K562 (cell line): Measurements from ENCODE around the gene SCT. TPM values are rescaled to one million over a fixed set of nuclear protein-coding genes. Genes with fewer than 3 reads are reported as not detected.

ENCODE experiments used
- ATAC-seq: fragments of 200-7000 bp; cut with Tn5 transposase; 3 replicates; pipeline ENCODE4 v1.9.1; 2020; ENCODE audit warnings: moderate library complexity
- BruUV-seq: library from RNA; stranded (reverse); fragments of 400-500 nt; replicated peaks from 2 replicates; lab custom pipeline; 2021; lab: Mats Ljungman, UMichigan
- CTCF ChIA-PET: fragments of 300-600 bp; formaldehyde crosslinking; extraction: SDS; loops from one replicate; lab custom pipeline; 2021; ENCODE audit warnings: low intra/inter-chr PET ratio; lab: Yijun Ruan, JAX
- POLR2A ChIA-PET: fragments of 300-600, 350-650 bp; sonication (Branson Sonifier 250); formaldehyde crosslinking; extraction: SDS; loops from one replicate; lab custom pipeline; 2021; ENCODE audit warnings: antibody characterized with exemption, inconsistent platforms; lab: Yijun Ruan, JAX
- DNase-seq, 4 experiments: peaks; one replicate each; pipeline versions ENCODE4 v3.0.0 to v3.0.0-alpha.2; 2011 to 2018; ENCODE audit warnings: low spot score in 3 of 4, mixed read lengths in 3 of 4; ENCODE audit errors: extremely low read depth in 1 of 4
- FAIRE-seq: peaks from 2 replicates; lab custom pipeline; 2011; peaks lifted over from hg19 to GRCh38; lab: Jason Lieb, UNC
- H2AFZ ChIP-seq: 2 replicates; pipeline ENCODE4 v1.6.0; 2011; ENCODE audit warnings: low read depth, low read length, control low read depth, inconsistent platforms
- H3K27ac ChIP-seq: fragments of 200-600 bp; 3 replicates; pipeline ENCODE4 v1.8.0; 2011; ENCODE audit warnings: low read depth, mild to moderate bottlenecking, control low read depth, inconsistent platforms, low read length, moderate library complexity, mixed read lengths; ENCODE audit errors: extremely low read depth
- H3K27me3 ChIP-seq, 2 experiments: fragments of 300-600 bp in 1 of 2; 2 replicates in 1 of 2; 3 replicates in 1 of 2; pipeline versions ENCODE4 v1.6.0 to v1.8.0; 2011; ENCODE audit warnings: inconsistent platforms in 2 of 2, low read length in 2 of 2, mild to moderate bottlenecking in 1 of 2, mixed read lengths in 1 of 2, moderate library complexity in 1 of 2; ENCODE audit not compliant: control insufficient read depth in 2 of 2, insufficient read depth in 2 of 2
- H3K36me3 ChIP-seq: fragments of 300-600 bp; 3 replicates; pipeline ENCODE4 v1.8.0; 2011; ENCODE audit warnings: mild to moderate bottlenecking, low read length, inconsistent platforms; ENCODE audit not compliant: control insufficient read depth, insufficient read depth
- H3K4me1 ChIP-seq, 2 experiments: fragments of 200-600 bp in 1 of 2; replicated peaks in 1 of 2; 2 replicates in 1 of 2; 3 replicates in 1 of 2; pipeline versions ENCODE4 v1.5.1 to v1.8.0; 2011; ENCODE audit warnings: inconsistent platforms in 2 of 2, low read length in 2 of 2, mild to moderate bottlenecking in 1 of 2, mixed read lengths in 1 of 2, moderate library complexity in 1 of 2; ENCODE audit not compliant: control insufficient read depth in 2 of 2, insufficient read depth in 2 of 2
- H3K4me2 ChIP-seq: 2 replicates; pipeline ENCODE4 v1.6.1; 2011; ENCODE audit warnings: low read length, control low read depth, inconsistent platforms, mixed read lengths; ENCODE audit not compliant: insufficient read depth
- H3K4me3 ChIP-seq: fragments of 200-600 bp; sonication (generic), shearing (Covaris generic); 2 replicates; pipeline ENCODE4 v1.5.1; 2016; ENCODE audit warnings: control low read depth, inconsistent platforms
- H3K79me2 ChIP-seq: fragments of 200-600 bp; 3 replicates; pipeline ENCODE4 v1.8.0; 2011; ENCODE audit warnings: low read length, inconsistent platforms; ENCODE audit not compliant: control insufficient read depth, insufficient read depth
- H3K9ac ChIP-seq, 2 experiments: 2 replicates each; pipeline versions ENCODE4 v1.6.0 to v1.6.1; 2011; ENCODE audit warnings: low read depth in 2 of 2, low read length in 2 of 2, control low read depth in 1 of 2, inconsistent platforms in 1 of 2, mild to moderate bottlenecking in 1 of 2, mixed read lengths in 1 of 2; ENCODE audit not compliant: insufficient read depth in 1 of 2
- H3K9me1 ChIP-seq: one replicate; pipeline ENCODE4 v1.6.0; 2011; ENCODE audit warnings: inconsistent platforms, mild to moderate bottlenecking, low read length, moderate library complexity; ENCODE audit not compliant: control insufficient read depth, insufficient read depth
- H3K9me3 ChIP-seq: replicated peaks from 2 replicates; pipeline ENCODE4 v1.5.1; 2011; ENCODE audit warnings: low read depth, low read length, inconsistent platforms; ENCODE audit not compliant: control insufficient read depth, insufficient read depth
- H4K20me1 ChIP-seq: replicated peaks from 2 replicates; pipeline ENCODE4 v1.6.1; 2011; ENCODE audit warnings: low read length, inconsistent platforms, mixed read lengths; ENCODE audit not compliant: control insufficient read depth, insufficient read depth
- CAMTA2 ChIP-seq: fragments of 250-450 bp; sonication (Bioruptor Pico); conservative IDR thresholded peaks from 2 replicates; pipeline ENCODE4 v1.5.1; 2022
- PHF8 ChIP-seq: fragments of 200-600 bp; sonication (generic); IDR thresholded peaks from 2 replicates; pipeline ENCODE4 v1.6.1; 2012; ENCODE audit warnings: mixed run types, mild to moderate bottlenecking, inconsistent platforms, low read length, moderate library complexity, borderline replicate concordance
- POLR2G ChIP-seq: fragments of 200-400 bp; formaldehyde crosslinking; IDR thresholded peaks from 2 replicates; pipeline ENCODE4 v1.6.1; 2017; ENCODE audit warnings: low read depth, mild to moderate bottlenecking, antibody characterized with exemption, low read length, moderate library complexity
- RBM22 ChIP-seq: fragments of 200-400 bp; formaldehyde crosslinking; IDR thresholded peaks from 2 replicates; pipeline ENCODE4 v1.6.1; 2018; ENCODE audit warnings: low read length, low read depth; ENCODE audit not compliant: poor library complexity, severe bottlenecking
- WGBS: fragments of 100-300 bp; shearing (Covaris generic); methylation state at CpG from one replicate; pipeline ENCODE4 v1.1.6; 2016; ENCODE audit warnings: low coverage, mixed read lengths; ENCODE audit not compliant: insufficient coverage; ENCODE audit errors: missing lambda C conversion rate; 5-methylcytosine and 5-hydroxymethylcytosine counted together
- in situ Hi-C: fragments of 300-500 bp; cut with MboI; formaldehyde crosslinking; loops from 4 replicates; pipeline ENCODE4 v1.15.0; 2018; ENCODE audit warnings: inconsistent platforms, mixed read lengths
- intact Hi-C: fragments of 100-400 bp; cut with micrococcal nuclease; formaldehyde crosslinking; loops from 2 replicates; pipeline ENCODE4 v1.14.2; 2022
- polyA plus RNA-seq, 8 experiments: library from polyadenylated mRNA; depleted of rRNA in 4 of 8; stranded (reverse) in 5 of 8; unstranded in 3 of 8; fragments of >200 nt; fragmentation: Nextera tagmentation in 2 of 8; fragmentation: Illumina TruSeq in 1 of 8; extraction: Ambion mirVana in 2 of 8; extraction: Trizol in 1 of 8; gene quantifications; 2 replicates each; pipeline versions ENCODE4 v1.2.1 to v1.2.3, GENCODE V29; 2011 to 2014; ENCODE audit warnings: inconsistent platforms in 1 of 8, missing spikeins in 1 of 8
- total RNA-seq, 7 experiments: library from RNA; depleted of rRNA in 6 of 7; stranded (reverse); fragments of >200 nt in 6 of 7; fragmentation: Illumina TruSeq in 2 of 7; extraction: Trizol in 2 of 7; gene quantifications; 2 replicates each; pipeline versions ENCODE4 v1.2.1 to v1.2.3, GENCODE V29; 2011 to 2021; ENCODE audit warnings: low replicate concordance in 1 of 7

Gene SCT
- total and polyA plus RNA-seq, 9 of the 15 experiments (the other 6 are each of a cell fraction or from before 2014, with no cell fraction given) = not detected

- peaks cover 98% of the 10 kb centered on the region for H3K36me3 ChIP-seq
- peaks cover 6% of the 10 kb centered on the region; the same call in 1 of the 3 replicates for H3K79me2 ChIP-seq
- H2AFZ ChIP-seq = no peak overlapping the region
- no peaks in the 10 kb centered on the region for H3K27me3 ChIP-seq
- H4K20me1 ChIP-seq = peaks cover 17% of the 10 kb centered on the region
- intact Hi-C loops (no loop called here), in situ Hi-C loops (no loop called here)
- TF ChIP-seq POLR2G = 0 out of 2 replicates have a peak, but pooled peaks have one; percentile 11
- TF ChIP-seq CAMTA2 (CRISPR knock-in tag) = no peak
- peaks cover 0 to 55% of the 10 kb centered on the region in 2 experiments; a peak in 4 of 5 replicates for H3K4me1 ChIP-seq
- ATAC-seq (no peak), DNase-seq (no peak), FAIRE-seq (no peak)
- no peak overlapping the region for H3K9ac ChIP-seq
- WGBS = 93% methylated on average over 18 of the region's 28 CpGs
- POLR2A ChIA-PET = interaction anchor here (0.9 kb wide), 1 partner anchor 28 kb away, joined by 3 read pairs; no protein-coding TSS in a partner anchor
- CTCF ChIA-PET = no interaction called here
- H3K9me1 ChIP-seq = no peaks in the 10 kb centered on the region
- BruUV-seq = no TSS peak
- no peaks in the 10 kb centered on the region for H3K9me3 ChIP-seq
- H3K27ac ChIP-seq = no peak overlapping the region
- H3K4me2 ChIP-seq = no peak overlapping the region
- no peak overlapping the region for H3K4me3 ChIP-seq
These were observed 17.6 kb downstream of the SCT start for GRCh38 chr11:609341-609811.

- in situ Hi-C loops (no loop called here), intact Hi-C loops (no loop called here)
- Histone ChIP-seq H3K36me3 (peaks cover 98% of the 10 kb centered on the region), H2AFZ (no peak overlapping the region), H3K9me3 (no peaks in the 10 kb centered on the region), H3K79me2 (peaks cover 2% of the 10 kb centered on the region; the same call in 1 of the 3 replicates), H3K9me1 (no peaks in the 10 kb centered on the region), H3K9ac (no peak overlapping the region), H3K4me3 (no peak overlapping the region), H3K27ac (no peak overlapping the region), H4K20me1 (peaks cover 17% of the 10 kb centered on the region), H3K27me3 (no peaks in the 10 kb centered on the region), H3K4me1 (peaks cover 0 to 50% of the 10 kb centered on the region in 2 experiments; a peak in 4 of 5 replicates), H3K4me2 (no peak overlapping the region)
- WGBS = 94% methylated on average over 16 of the region's 28 CpGs
- CTCF ChIA-PET = no interaction called here
- FAIRE-seq (no peak), DNase-seq (no peak), ATAC-seq (no peak)
- BruUV-seq = TSS peak; percentile 11
- POLR2A ChIA-PET = interaction anchor here (0.7 to 0.9 kb wide), 3 partner anchors 28 to 117 kb away, joined by 3 read pairs; no protein-coding TSS in a partner anchor
- TF ChIP-seq PHF8 (no peak), RBM22 (peak; percentile 74), POLR2G (peak; percentile 7; the same call in 1 of the 2 replicates)
These were observed 18.2 kb downstream of the SCT start for GRCh38 chr11:608791-609251.
